H1 (cell line): ENCODE results near the gene PTGIS. TPM values are rescaled to one million over a fixed set of nuclear protein-coding genes. Genes with fewer than 3 reads are reported as not detected.

Source experiments
- CTCF ChIA-PET: fragments of 300-600 bp; sonication (Branson Sonifier 250); formaldehyde crosslinking; loops from one replicate; lab custom pipeline; 2021; ENCODE audit not compliant: partially characterized antibody; lab: Charles Lee
- POLR2A ChIA-PET: fragments of 300-600 bp; sonication (Branson Sonifier 250); formaldehyde crosslinking; loops from one replicate; lab custom pipeline; 2021; ENCODE audit warnings: inconsistent platforms; ENCODE audit not compliant: partially characterized antibody; lab: Charles Lee
- DNase-seq, 2 experiments: peaks; one replicate each; pipeline versions ENCODE4 v3.0.0 to v3.0.0-alpha.2; 2010 to 2022; ENCODE audit warnings: low spot score in 2 of 2, low read depth in 1 of 2, mixed read lengths in 1 of 2
- FAIRE-seq: peaks from 2 replicates; lab custom pipeline; 2011; peaks lifted over from hg19 to GRCh38; lab: Jason Lieb, UNC
- H2AFZ ChIP-seq: 2 replicates; pipeline ENCODE4 v1.8.1; 2012; ENCODE audit warnings: low read length, inconsistent platforms
- H2AK5ac ChIP-seq: 2 replicates; pipeline ENCODE4 v1.6.1; 2013; ENCODE audit warnings: low read depth, low read length
- H2BK120ac ChIP-seq: replicated peaks from 2 replicates; pipeline ENCODE3; 2013; ENCODE audit warnings: low read depth, low read length, inconsistent platforms
- H2BK12ac ChIP-seq: 2 replicates; pipeline ENCODE4 v1.6.1; 2013; ENCODE audit warnings: low read depth, low read length
- H2BK15ac ChIP-seq: 2 replicates; pipeline ENCODE4 v1.6.1; 2013; ENCODE audit warnings: low read length
- H2BK20ac ChIP-seq: 2 replicates; pipeline ENCODE4 v1.6.1; 2013; ENCODE audit warnings: low read length
- H2BK5ac ChIP-seq: 2 replicates; pipeline ENCODE4 v1.6.1; 2013; ENCODE audit warnings: low read depth, low read length
- H3K14ac ChIP-seq: 2 replicates; pipeline ENCODE4 v1.6.1; 2013; ENCODE audit warnings: inconsistent platforms; ENCODE audit not compliant: insufficient read length
- H3K18ac ChIP-seq: 2 replicates; pipeline ENCODE4 v1.6.1; 2013; ENCODE audit warnings: low read length; ENCODE audit errors: extremely low read depth
- H3K23ac ChIP-seq: 2 replicates; pipeline ENCODE4 v1.6.1; 2013; ENCODE audit warnings: inconsistent platforms; ENCODE audit not compliant: insufficient read length
- H3K23me2 ChIP-seq: 2 replicates; pipeline ENCODE4 v1.6.1; 2013; ENCODE audit warnings: low read depth, low read length
- H3K27ac ChIP-seq: 2 replicates; pipeline ENCODE4 v1.6.1; 2011; ENCODE audit warnings: low read depth, low read length, inconsistent platforms
- H3K27me3 ChIP-seq, 4 experiments: replicated peaks in 1 of 4; 1 replicate in 1 of 4; 2 replicates in 3 of 4; pipeline versions ENCODE4 v1.6.1 to v1.8.1; 2011 to 2013; ENCODE audit warnings: low read length in 3 of 4, mild to moderate bottlenecking in 3 of 4, inconsistent platforms in 2 of 4, mixed read lengths in 2 of 4, moderate library complexity in 1 of 4; ENCODE audit not compliant: control insufficient read depth in 3 of 4, insufficient read depth in 3 of 4; ENCODE audit errors: extremely low read depth in 1 of 4
- H3K36me3 ChIP-seq, 4 experiments: 2 replicates each; pipeline versions ENCODE4 v1.6.1 to v1.8.1; 2011 to 2013; ENCODE audit warnings: mild to moderate bottlenecking in 4 of 4, low read length in 3 of 4, moderate library complexity in 2 of 4, control low read depth in 1 of 4, inconsistent platforms in 1 of 4; ENCODE audit not compliant: insufficient read depth in 4 of 4, control insufficient read depth in 2 of 4
- H3K4ac ChIP-seq: replicated peaks from 2 replicates; pipeline ENCODE3; 2013; ENCODE audit warnings: low read length, low read depth, mixed read lengths, inconsistent platforms; ENCODE audit not compliant: insufficient read length
- H3K4me1 ChIP-seq, 4 experiments: replicated peaks in 1 of 4; 1 replicate in 1 of 4; 2 replicates in 3 of 4; pipeline versions ENCODE4 v1.6.1 to v1.8.1; 2011 to 2013; ENCODE audit warnings: low read length in 3 of 4, inconsistent platforms in 2 of 4, mixed read lengths in 1 of 4; ENCODE audit not compliant: insufficient read depth in 4 of 4, control insufficient read depth in 3 of 4
- H3K4me2 ChIP-seq, 2 experiments: 2 replicates each; pipeline versions ENCODE4 v1.6.1 to v1.8.1; 2011 to 2013; ENCODE audit warnings: low read depth in 2 of 2, low read length in 2 of 2, control low read depth in 1 of 2, inconsistent platforms in 1 of 2, mild to moderate bottlenecking in 1 of 2; ENCODE audit not compliant: insufficient read depth in 1 of 2
- H3K4me3 ChIP-seq, 4 experiments: fragments of 200-600, 300-600 bp in 1 of 4; sonication (generic), shearing (Covaris generic), sonication (Bioruptor Twin) in 1 of 4; 2 replicates each; pipeline versions ENCODE4 v1.5.1 to v1.8.1; 2011 to 2016; ENCODE audit warnings: low read length in 4 of 4, low read depth in 3 of 4, control low read depth in 2 of 4, inconsistent platforms in 2 of 4, mild to moderate bottlenecking in 2 of 4, mixed read lengths in 1 of 4, moderate library complexity in 1 of 4; ENCODE audit not compliant: insufficient read depth in 2 of 4; ENCODE audit errors: extremely low read depth in 1 of 4
- H3K56ac ChIP-seq: replicated peaks from 2 replicates; pipeline ENCODE3; 2013; ENCODE audit warnings: low read depth, mild to moderate bottlenecking, mixed read lengths, low read length, inconsistent platforms; ENCODE audit not compliant: insufficient read length
- H3K79me1 ChIP-seq: 2 replicates; pipeline ENCODE4 v1.6.1; 2013; ENCODE audit warnings: low read depth, low read length, control low read depth
- H3K79me2 ChIP-seq, 2 experiments: 2 replicates each; pipeline versions ENCODE4 v1.6.1 to v1.8.1; 2012 to 2013; ENCODE audit warnings: low read length in 2 of 2, mild to moderate bottlenecking in 2 of 2, inconsistent platforms in 1 of 2; ENCODE audit not compliant: insufficient read depth in 2 of 2, control insufficient read depth in 1 of 2
- H3K9ac ChIP-seq, 4 experiments: replicated peaks in 1 of 4; 1 replicate in 1 of 4; 2 replicates in 3 of 4; pipeline versions ENCODE4 v1.6.1 to v1.8.1; 2011 to 2013; ENCODE audit warnings: low read depth in 3 of 4, low read length in 3 of 4, control low read depth in 2 of 4, mild to moderate bottlenecking in 2 of 4, moderate library complexity in 2 of 4, inconsistent platforms in 1 of 4; ENCODE audit errors: extremely low read depth in 1 of 4
- H3K9me3 ChIP-seq, 2 experiments: 2 replicates each; pipeline versions ENCODE4 v1.6.1 to v1.8.1; 2012 to 2013; ENCODE audit warnings: mild to moderate bottlenecking in 2 of 2, moderate library complexity in 2 of 2, control low read depth in 1 of 2, inconsistent platforms in 1 of 2, low read depth in 1 of 2, low read length in 1 of 2, mixed read lengths in 1 of 2; ENCODE audit not compliant: insufficient read depth in 2 of 2
- H4K20me1 ChIP-seq, 2 experiments: replicated peaks in 1 of 2; 2 replicates each; pipeline versions ENCODE3 to v1.8.1; 2011 to 2013; ENCODE audit warnings: inconsistent platforms in 2 of 2, low read length in 2 of 2, mild to moderate bottlenecking in 1 of 2; ENCODE audit not compliant: insufficient read depth in 2 of 2, control insufficient read depth in 1 of 2
- H4K5ac ChIP-seq: 2 replicates; pipeline ENCODE4 v1.6.1; 2013; ENCODE audit warnings: low read length, low read depth, mixed read lengths, inconsistent platforms; ENCODE audit not compliant: insufficient read length
- H4K8ac ChIP-seq: 2 replicates; pipeline ENCODE4 v1.8.0; 2013; ENCODE audit warnings: mild to moderate bottlenecking, moderate library complexity, low read length, inconsistent platforms; ENCODE audit not compliant: insufficient read depth; ENCODE audit errors: extremely low read depth
- H4K91ac ChIP-seq: replicated peaks from 2 replicates; pipeline ENCODE3; 2013; ENCODE audit warnings: low read length, mixed read lengths, inconsistent platforms; ENCODE audit not compliant: insufficient read length
- ASH2L ChIP-seq: fragments of 200-600, 300-600 bp; sonication (generic); IDR thresholded peaks from one replicate; pipeline ENCODE4 v1.7.1; 2017; ENCODE audit warnings: low read length
- KDM5A ChIP-seq: fragments of 200-600 bp; IDR thresholded peaks from 2 replicates; pipeline ENCODE4 v1.7.1; 2012; ENCODE audit warnings: mild to moderate bottlenecking, low read length, inconsistent platforms, mixed read lengths
- MAX ChIP-seq: IDR thresholded peaks from 2 replicates; pipeline ENCODE4 v1.6.1; 2012; ENCODE audit warnings: inconsistent platforms
- NRF1 ChIP-seq: IDR thresholded peaks from 2 replicates; pipeline ENCODE4 v1.6.1; 2011; ENCODE audit warnings: mild to moderate bottlenecking, low read depth, low read length, improper control_type of control experiment
- POLR2AphosphoS5 ChIP-seq: IDR thresholded peaks from 2 replicates; pipeline ENCODE4 v1.6.1; 2011; ENCODE audit warnings: low read depth, low read length
- SIX5 ChIP-seq: IDR thresholded peaks from 2 replicates; pipeline ENCODE4 v1.6.1; 2011; ENCODE audit warnings: mild to moderate bottlenecking, low read depth, low read length
- WGBS, 2 experiments: shearing (Covaris generic) in 1 of 2; methylation state at CpG; one replicate each; pipeline versions ENCODE4 v1.1.6 to v1.1.7; 2013 to 2015; ENCODE audit warnings: low lambda C conversion rate in 2 of 2, mixed read lengths in 2 of 2, inconsistent platforms in 1 of 2, low coverage in 1 of 2, missing lambda C conversion rate in 1 of 2; ENCODE audit not compliant: insufficient replicate concordance in 2 of 2, insufficient coverage in 1 of 2, insufficient read length in 1 of 2; ENCODE audit errors: extremely low coverage in 1 of 2, missing lambda C conversion rate in 1 of 2; 5-methylcytosine and 5-hydroxymethylcytosine counted together
- polyA plus RNA-seq, 7 experiments: library from polyadenylated mRNA; depleted of rRNA in 3 of 7; stranded (reverse) in 5 of 7; unstranded in 2 of 7; fragments of >200 nt in 5 of 7; fragments of 200-250 nt in 2 of 7; gene quantifications; 1 replicate in 5 of 7; 2 replicates in 1 of 7; 4 replicates in 1 of 7; pipeline versions ENCODE4 v1.2.1 to v1.2.3, GENCODE V29; 2011 to 2013; ENCODE audit warnings: missing spikeins in 2 of 7, mixed read lengths in 2 of 7
- total RNA-seq: library from RNA; stranded (reverse); fragmentation: NEBNext Ultra II Directional; extraction: Animal tissue kit (Norgen Biotek cat#: 25700); gene quantifications from 2 replicates; pipeline ENCODE4 v1.2.1, GENCODE V29; 2021
- TF ChIP-seq, protein P1 (sequence below): IDR thresholded peaks from 2 replicates; pipeline ENCODE4 v1.6.1; 2012; ENCODE audit warnings: low read length, inconsistent platforms
- TF ChIP-seq, protein P2 (sequence below), 3 experiments: IDR thresholded peaks; 1 replicate in 2 of 3; 2 replicates in 1 of 3; pipeline versions ENCODE4 v1.5.1 to v1.6.1; 2011; ENCODE audit warnings: low read length in 3 of 3, mild to moderate bottlenecking in 3 of 3, inconsistent platforms in 2 of 3, low read depth in 1 of 3, moderate library complexity in 1 of 3; ENCODE audit not compliant: insufficient read depth in 1 of 3; ENCODE audit errors: control extremely low read depth in 1 of 3
- TF ChIP-seq, protein P3 (sequence below): IDR thresholded peaks from 2 replicates; pipeline ENCODE4 v1.6.1; 2011; ENCODE audit warnings: low read depth, mild to moderate bottlenecking, low read length; ENCODE audit not compliant: insufficient read depth

The PTGIS gene
- total and polyA plus RNA-seq, 2 of the 8 experiments (the other 6 are each of a cell fraction or from before 2014, with no cell fraction given): 29.9 to 35.5 TPM

- 84% methylated on average over 4 of the region's 4 CpGs; no CpG with 5 or more reads in 1 of the 2 experiments for WGBS, 2 experiments
- Histone ChIP-seq H2BK12ac (no peak overlapping the region), H3K4me3 (no peak overlapping the region), H4K8ac (no peak overlapping the region), H3K27me3 (no peaks in the 10 kb centered on the region), H3K56ac (no peak overlapping the region), H3K27ac (no peak overlapping the region), H3K79me1 (no peaks in the 10 kb centered on the region), H3K4me2 (no peak overlapping the region), H3K9ac (no peak overlapping the region), H2AK5ac (no peak overlapping the region), H2AFZ (no peak overlapping the region), H2BK5ac (no peak overlapping the region), H4K5ac (no peak overlapping the region), H2BK15ac (no peak overlapping the region), H3K18ac (no peak overlapping the region), H4K91ac (no peak overlapping the region), H2BK120ac (no peak overlapping the region), H3K14ac (no peak overlapping the region), H3K23me2 (no peaks in the 10 kb centered on the region), H2BK20ac (no peak overlapping the region), H3K23ac (no peak overlapping the region), H4K20me1 (no peaks in the 10 kb centered on the region), H3K4ac (no peak overlapping the region), H3K9me3 (peaks cover 3 to 4% of the 10 kb centered on the region in 2 experiments; a peak in 3 of 4 replicates), H3K4me1 (peaks cover 0 to 6% (median 4%) of the 10 kb centered on the region in 4 experiments; a peak in 5 of 7 replicates), H3K79me2 (no peaks in the 10 kb centered on the region), H3K36me3 (no peaks in the 10 kb centered on the region)
- ChIA-PET CTCF (interaction anchor here (0.7 to 11.2 kb wide), 7 partner anchors 18 to 871 kb away, joined by 3 to 88 read pairs (median 3); no protein-coding TSS in a partner anchor), POLR2A (interaction anchor here (4.7 kb wide), 1 partner anchor 9 kb away, joined by 30 read pairs; no protein-coding TSS in a partner anchor)
- DNase-seq (no peak), FAIRE-seq (no peak)
- TF ChIP-seq, protein P1, sequence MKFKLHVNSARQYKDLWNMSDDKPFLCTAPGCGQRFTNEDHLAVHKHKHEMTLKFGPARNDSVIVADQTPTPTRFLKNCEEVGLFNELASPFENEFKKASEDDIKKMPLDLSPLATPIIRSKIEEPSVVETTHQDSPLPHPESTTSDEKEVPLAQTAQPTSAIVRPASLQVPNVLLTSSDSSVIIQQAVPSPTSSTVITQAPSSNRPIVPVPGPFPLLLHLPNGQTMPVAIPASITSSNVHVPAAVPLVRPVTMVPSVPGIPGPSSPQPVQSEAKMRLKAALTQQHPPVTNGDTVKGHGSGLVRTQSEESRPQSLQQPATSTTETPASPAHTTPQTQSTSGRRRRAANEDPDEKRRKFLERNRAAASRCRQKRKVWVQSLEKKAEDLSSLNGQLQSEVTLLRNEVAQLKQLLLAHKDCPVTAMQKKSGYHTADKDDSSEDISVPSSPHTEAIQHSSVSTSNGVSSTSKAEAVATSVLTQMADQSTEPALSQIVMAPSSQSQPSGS: no peak
- TF ChIP-seq, protein P2, sequence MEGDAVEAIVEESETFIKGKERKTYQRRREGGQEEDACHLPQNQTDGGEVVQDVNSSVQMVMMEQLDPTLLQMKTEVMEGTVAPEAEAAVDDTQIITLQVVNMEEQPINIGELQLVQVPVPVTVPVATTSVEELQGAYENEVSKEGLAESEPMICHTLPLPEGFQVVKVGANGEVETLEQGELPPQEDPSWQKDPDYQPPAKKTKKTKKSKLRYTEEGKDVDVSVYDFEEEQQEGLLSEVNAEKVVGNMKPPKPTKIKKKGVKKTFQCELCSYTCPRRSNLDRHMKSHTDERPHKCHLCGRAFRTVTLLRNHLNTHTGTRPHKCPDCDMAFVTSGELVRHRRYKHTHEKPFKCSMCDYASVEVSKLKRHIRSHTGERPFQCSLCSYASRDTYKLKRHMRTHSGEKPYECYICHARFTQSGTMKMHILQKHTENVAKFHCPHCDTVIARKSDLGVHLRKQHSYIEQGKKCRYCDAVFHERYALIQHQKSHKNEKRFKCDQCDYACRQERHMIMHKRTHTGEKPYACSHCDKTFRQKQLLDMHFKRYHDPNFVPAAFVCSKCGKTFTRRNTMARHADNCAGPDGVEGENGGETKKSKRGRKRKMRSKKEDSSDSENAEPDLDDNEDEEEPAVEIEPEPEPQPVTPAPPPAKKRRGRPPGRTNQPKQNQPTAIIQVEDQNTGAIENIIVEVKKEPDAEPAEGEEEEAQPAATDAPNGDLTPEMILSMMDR (IDR thresholded peaks at IDR 0.05; ENCODE audit: control extremely low read depth in 1 of 3, insufficient read depth in 1 of 3, low read depth in 1 of 3, low read length in 3 of 3): no peak
- TF ChIP-seq, protein P3, sequence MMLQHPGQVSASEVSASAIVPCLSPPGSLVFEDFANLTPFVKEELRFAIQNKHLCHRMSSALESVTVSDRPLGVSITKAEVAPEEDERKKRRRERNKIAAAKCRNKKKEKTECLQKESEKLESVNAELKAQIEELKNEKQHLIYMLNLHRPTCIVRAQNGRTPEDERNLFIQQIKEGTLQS: no peak
- TF ChIP-seq KDM5A (no peak), POLR2AphosphoS5 (no peak), NRF1 (no peak), SIX5 (no peak), ASH2L (no peak), MAX (no peak)
Measured at GRCh38 chr20:49579195-49579594, 11.3 kb upstream of the PTGIS start.
